Adrenal gland (tissue), 5 donors: ENCODE measurements around the gene PELI1.

Experiments
- POLR2A ChIP-seq, 2 donors: fragments of 450-650 bp; IDR thresholded peaks; one replicate each; pipeline ENCODE4 v1.6.1; 2017; ENCODE audit warnings: antibody characterized with exemption in 2 of 2, mild to moderate bottlenecking in 2 of 2, moderate library complexity in 1 of 2
- TF ChIP-seq, protein P1 (sequence below), 6 experiments: fragments of 450-650 bp in 4 of 6; fragments of 200-600 bp in 2 of 6; sonication (generic) in 1 of 6; IDR thresholded peaks; 1 replicate in 5 of 6; 2 replicates in 1 of 6; pipeline versions ENCODE4 v1.5.1 to v1.8.0; 2016 to 2021; ENCODE audit warnings: antibody characterized with exemption in 6 of 6, mild to moderate bottlenecking in 2 of 6, moderate library complexity in 1 of 6
- donor health status: DM: no; HTN: no; CAD: no.

DNA sequence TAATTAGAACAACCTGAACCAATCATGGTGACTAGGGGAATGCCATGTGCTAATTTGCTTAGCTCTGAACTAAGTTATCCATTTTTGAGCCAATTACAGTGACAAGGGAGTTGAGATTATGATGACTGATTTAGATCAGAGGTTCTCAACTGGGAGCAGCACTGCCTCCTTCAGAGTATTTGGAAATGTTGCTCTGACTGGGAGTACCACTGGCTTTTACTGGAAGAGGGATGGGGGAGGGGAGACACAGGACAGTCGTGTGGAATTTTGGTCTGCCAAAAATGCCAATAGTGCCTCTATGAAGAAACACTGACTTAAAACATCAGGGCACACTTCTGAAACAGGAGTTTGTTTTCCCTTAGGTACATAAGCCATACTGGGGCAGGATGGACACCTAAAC is 76.9 kb downstream of the PELI1 start:
- TF ChIP-seq, protein P1, sequence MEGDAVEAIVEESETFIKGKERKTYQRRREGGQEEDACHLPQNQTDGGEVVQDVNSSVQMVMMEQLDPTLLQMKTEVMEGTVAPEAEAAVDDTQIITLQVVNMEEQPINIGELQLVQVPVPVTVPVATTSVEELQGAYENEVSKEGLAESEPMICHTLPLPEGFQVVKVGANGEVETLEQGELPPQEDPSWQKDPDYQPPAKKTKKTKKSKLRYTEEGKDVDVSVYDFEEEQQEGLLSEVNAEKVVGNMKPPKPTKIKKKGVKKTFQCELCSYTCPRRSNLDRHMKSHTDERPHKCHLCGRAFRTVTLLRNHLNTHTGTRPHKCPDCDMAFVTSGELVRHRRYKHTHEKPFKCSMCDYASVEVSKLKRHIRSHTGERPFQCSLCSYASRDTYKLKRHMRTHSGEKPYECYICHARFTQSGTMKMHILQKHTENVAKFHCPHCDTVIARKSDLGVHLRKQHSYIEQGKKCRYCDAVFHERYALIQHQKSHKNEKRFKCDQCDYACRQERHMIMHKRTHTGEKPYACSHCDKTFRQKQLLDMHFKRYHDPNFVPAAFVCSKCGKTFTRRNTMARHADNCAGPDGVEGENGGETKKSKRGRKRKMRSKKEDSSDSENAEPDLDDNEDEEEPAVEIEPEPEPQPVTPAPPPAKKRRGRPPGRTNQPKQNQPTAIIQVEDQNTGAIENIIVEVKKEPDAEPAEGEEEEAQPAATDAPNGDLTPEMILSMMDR (IDR thresholded peaks at IDR 0.05), result no peak
- TF ChIP-seq POLR2A (IDR thresholded peaks at IDR 0.05), result no peak
